ENCODE data around the gene ARSG. TPM values are rescaled to one million over a fixed set of nuclear protein-coding genes. Genes with fewer than 3 reads are reported as not detected.
A peak's percentile ranks its signal among the peaks of the same experiment; 100 is the strongest.
"Not testable (repeated sequence)": the region's sequence is repeated elsewhere in the genome, so short reads cannot be mapped to it uniquely, and the experiment has no call there.

The ARSG gene
- polyA plus RNA-seq, 4 donors, result 0.81 to 1.6 (median 1.3) TPM; not detected in 1

DNA sequence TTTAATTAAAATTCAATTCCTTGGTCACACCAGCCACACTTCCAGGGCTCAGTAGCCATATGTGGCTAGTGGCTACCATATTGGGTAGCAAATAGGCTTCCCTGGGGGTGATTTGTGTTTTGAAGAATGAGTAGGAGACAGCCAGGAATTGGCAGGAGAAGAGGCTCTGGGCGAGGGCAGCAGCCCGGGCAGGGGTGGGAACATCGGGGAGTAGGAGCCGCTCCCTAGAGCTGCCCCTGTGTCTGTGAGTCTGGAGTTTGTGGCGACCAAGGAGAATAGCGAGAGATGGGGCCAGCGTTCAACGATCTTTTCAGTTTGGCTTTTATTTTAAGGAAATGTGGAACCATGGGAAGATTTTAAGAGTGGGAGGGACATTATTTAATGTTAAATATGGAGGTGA, 84.3 kb downstream of the ARSG start:
- Histone ChIP-seq H3K27ac (ENCODE audit: low read depth in 1 of 3, low read length in 2 of 3) (no peak overlapping the region), H3K9me3 (ENCODE audit: control insufficient read depth in 2 of 2, insufficient read depth in 1 of 2, low read depth in 1 of 2, low read length in 1 of 2) (no peaks in the 10 kb centered on the region), H3K4me1 (ENCODE audit: control insufficient read depth in 3 of 3, insufficient read depth in 2 of 3, low read depth in 1 of 3, low read length in 2 of 3) (peaks cover 0 to 4% (median 0%) of the 10 kb centered on the region in 3 donors), H3K27me3 (ENCODE audit: control insufficient read depth in 3 of 3, insufficient read depth in 3 of 3, low read length in 3 of 3) (no peaks in the 10 kb centered on the region), H3K36me3 (ENCODE audit: control insufficient read depth in 3 of 3, insufficient read depth in 2 of 3, low read depth in 1 of 3, low read length in 3 of 3) (no peaks in the 10 kb centered on the region), H3K4me3 (ENCODE audit: low read depth in 1 of 3, low read length in 3 of 3) (no peak overlapping the region)
- 91 to 98% (median 94%) methylated on average over 8 of the region's 8 CpGs for WGBS, 3 donors
- DNase-seq, result no peak
- FAIRE-seq, result no peak

- not testable (repeated sequence) for H3K4me1 ChIP-seq (ENCODE audit: control insufficient read depth in 3 of 3, insufficient read depth in 2 of 3, low read depth in 1 of 3, low read length in 2 of 3); DNase-seq; H3K27me3 ChIP-seq (ENCODE audit: control insufficient read depth in 3 of 3, insufficient read depth in 3 of 3, low read length in 3 of 3); H3K36me3 ChIP-seq (ENCODE audit: control insufficient read depth in 3 of 3, insufficient read depth in 2 of 3, low read depth in 1 of 3, low read length in 3 of 3); H3K4me3 ChIP-seq (ENCODE audit: low read depth in 1 of 3, low read length in 3 of 3); H3K9me3 ChIP-seq (ENCODE audit: control insufficient read depth in 2 of 2, insufficient read depth in 1 of 2, low read depth in 1 of 2, low read length in 1 of 2); FAIRE-seq; H3K27ac ChIP-seq (ENCODE audit: low read depth in 1 of 3, low read length in 2 of 3)
- 72 to 100% (median 95%) methylated on average over 2 of the region's 2 CpGs for WGBS, 3 donors
Measured at GRCh38 chr17:68376178-68376577, 84.9 kb downstream of the ARSG start.

DNA sequence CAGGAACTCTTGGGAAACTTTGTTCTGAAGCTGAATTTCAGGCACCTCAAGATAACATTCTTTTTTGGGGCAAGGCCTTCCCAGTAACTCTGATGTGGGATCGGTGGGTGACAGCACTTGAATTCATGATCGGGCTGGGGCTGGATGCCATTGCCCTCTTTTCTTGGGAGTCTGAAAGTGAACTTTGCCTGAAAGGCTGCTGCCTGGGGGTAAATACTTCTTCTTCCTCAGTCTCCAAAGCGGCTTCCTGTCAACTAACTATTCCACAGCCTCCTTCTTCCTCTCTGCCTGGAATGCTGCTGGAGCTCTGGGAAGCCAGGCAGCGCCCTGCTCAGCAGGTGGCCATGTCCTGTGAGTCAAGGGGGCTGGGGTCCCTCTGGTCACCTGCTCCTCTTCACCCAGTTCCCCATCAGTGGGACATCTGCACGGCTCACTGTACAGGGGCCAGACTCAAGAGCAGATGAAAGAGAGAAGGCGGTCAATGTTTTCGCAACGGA, 86.5 kb downstream of the ARSG start:
- FAIRE-seq (no peak), DNase-seq (no peak)
- H3K4me1 ChIP-seq (ENCODE audit: control insufficient read depth in 3 of 3, insufficient read depth in 2 of 3, low read depth in 1 of 3, low read length in 2 of 3), result peaks cover 0 to 6% (median 0%) of the 10 kb centered on the region in 3 donors
- H3K4me3 ChIP-seq (ENCODE audit: low read depth in 1 of 3, low read length in 3 of 3), result no peak overlapping the region
- peak overlapping the region in 1 of 3 donors; percentile 89 for H3K27ac ChIP-seq (ENCODE audit: low read depth in 1 of 3, low read length in 2 of 3)
- no peaks in the 10 kb centered on the region for H3K9me3 ChIP-seq (ENCODE audit: control insufficient read depth in 2 of 2, insufficient read depth in 1 of 2, low read depth in 1 of 2, low read length in 1 of 2)
- no peaks in the 10 kb centered on the region for H3K27me3 ChIP-seq (ENCODE audit: control insufficient read depth in 3 of 3, insufficient read depth in 3 of 3, low read length in 3 of 3)
- no peaks in the 10 kb centered on the region for H3K36me3 ChIP-seq (ENCODE audit: control insufficient read depth in 3 of 3, insufficient read depth in 2 of 3, low read depth in 1 of 3, low read length in 3 of 3)
- WGBS, 3 donors, result 68 to 80% (median 73%) methylated on average over 8 of the region's 8 CpGs

DNA sequence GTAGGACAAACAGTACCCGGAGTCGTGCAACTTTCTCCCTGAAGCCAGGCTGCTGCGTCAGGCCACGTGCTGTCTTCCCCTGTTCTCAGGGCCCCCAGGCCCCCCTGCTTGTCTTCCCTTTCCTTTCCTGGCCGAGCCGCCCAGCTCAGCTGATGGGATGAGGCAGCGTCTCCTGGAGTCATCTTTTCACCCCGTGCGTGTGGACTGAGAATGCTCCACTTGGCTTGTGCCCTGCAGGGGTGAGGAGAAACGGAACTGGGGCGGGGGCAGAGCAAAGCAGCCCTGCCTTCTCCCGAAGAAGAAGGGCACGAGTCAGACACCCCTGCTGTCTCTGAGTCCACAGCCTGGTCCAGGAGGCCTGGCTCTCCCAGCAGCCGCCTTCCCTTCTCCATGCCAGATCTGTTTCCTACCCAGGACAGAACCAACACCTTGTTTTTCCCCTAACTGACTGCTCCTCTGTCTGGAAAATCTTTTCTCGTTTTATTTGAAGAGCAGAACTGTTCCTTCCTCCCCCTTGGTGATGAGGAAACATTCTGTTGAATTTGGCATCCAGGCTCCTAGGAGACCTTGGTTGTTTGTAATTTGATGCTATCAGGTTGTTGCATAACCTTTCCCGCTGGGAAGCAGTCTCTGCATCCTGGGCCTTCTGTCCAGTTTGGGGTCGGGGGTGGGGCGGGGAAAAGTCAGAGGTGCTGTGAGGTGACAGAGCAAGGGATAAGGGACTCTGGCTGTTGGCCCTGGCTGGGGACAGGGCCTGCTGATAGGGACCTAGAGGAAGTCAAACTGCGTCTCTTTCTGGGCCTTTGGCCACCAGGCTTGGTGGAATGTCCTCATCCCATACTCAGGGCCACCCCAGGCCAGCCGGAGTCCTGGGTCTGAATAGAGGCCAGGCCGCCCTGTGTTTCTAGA, 87.2 kb downstream of the ARSG start:
- Histone ChIP-seq H3K9me3 (ENCODE audit: control insufficient read depth in 2 of 2, insufficient read depth in 1 of 2, low read depth in 1 of 2, low read length in 1 of 2) (no peaks in the 10 kb centered on the region), H3K27ac (ENCODE audit: low read depth in 1 of 3, low read length in 2 of 3) (peak overlapping the region in 2 of 3 donors; percentile 21 to 89), H3K4me3 (ENCODE audit: low read depth in 1 of 3, low read length in 3 of 3) (no peak overlapping the region), H3K36me3 (ENCODE audit: control insufficient read depth in 3 of 3, insufficient read depth in 2 of 3, low read depth in 1 of 3, low read length in 3 of 3) (no peaks in the 10 kb centered on the region), H3K4me1 (ENCODE audit: control insufficient read depth in 3 of 3, insufficient read depth in 2 of 3, low read depth in 1 of 3, low read length in 2 of 3) (peaks cover 0 to 10% (median 0%) of the 10 kb centered on the region in 3 donors), H3K27me3 (ENCODE audit: control insufficient read depth in 3 of 3, insufficient read depth in 3 of 3, low read length in 3 of 3) (no peaks in the 10 kb centered on the region)
- FAIRE-seq (no peak), DNase-seq (peak; percentile 11 to 12)
- 49 to 67% (median 61%) methylated on average over 21 of the region's 21 CpGs for WGBS, 3 donors

- WGBS, 3 donors, result 85 to 95% (median 89%) methylated on average over 3 of the region's 3 CpGs
Measured at GRCh38 chr17:68379177-68379510, 87.8 kb downstream of the ARSG start.

DNA sequence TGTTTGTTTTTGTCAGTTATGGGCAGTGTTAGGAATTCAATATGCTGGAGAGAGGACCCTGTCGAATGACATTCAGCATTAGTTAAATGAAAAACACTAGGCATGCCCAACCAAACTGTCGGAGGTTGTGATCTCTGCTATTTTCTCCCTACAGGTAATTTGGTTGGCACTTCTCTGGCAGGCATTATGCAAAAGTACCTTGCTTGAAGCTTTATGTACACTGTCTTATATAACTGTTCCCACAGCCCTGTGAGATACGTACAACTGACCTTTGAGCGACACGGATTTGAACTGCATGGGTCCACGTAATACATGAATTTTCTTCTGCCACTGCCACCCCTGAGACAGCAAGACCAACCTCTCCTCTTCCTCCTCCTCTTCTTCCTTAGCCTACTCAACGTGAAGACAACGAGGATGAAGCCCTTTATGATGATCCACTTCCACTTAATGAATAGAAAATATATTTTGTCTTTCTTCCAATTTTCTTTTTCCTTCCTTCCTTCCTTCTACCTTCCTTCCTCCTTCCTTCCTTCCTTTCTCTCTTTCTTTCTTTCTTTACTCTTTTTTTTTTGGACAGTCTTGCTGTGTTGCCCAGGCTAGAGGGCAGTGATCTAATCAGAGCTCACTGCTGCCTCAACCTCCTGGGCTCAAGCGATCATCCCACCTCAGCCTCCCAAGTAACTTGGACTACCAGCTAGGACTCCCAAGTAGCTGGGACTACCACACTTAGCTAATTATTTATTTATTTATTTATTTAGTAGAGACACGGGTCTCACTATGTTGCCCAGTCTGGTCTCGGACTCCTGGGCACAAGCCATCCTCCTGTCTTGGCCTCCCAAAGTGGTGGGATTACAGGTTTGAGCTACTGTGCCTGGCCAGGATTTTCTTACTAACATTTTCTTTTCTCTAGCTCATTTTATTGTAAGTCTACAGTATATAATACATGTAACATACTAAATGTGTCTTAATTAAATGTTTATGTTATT, 88.7 kb downstream of the ARSG start:
- H3K27ac ChIP-seq (ENCODE audit: low read depth in 1 of 3, low read length in 2 of 3), result peak overlapping the region in 1 of 3 donors; percentile 90
- H3K9me3 ChIP-seq (ENCODE audit: control insufficient read depth in 2 of 2, insufficient read depth in 1 of 2, low read depth in 1 of 2, low read length in 1 of 2), result no peaks in the 10 kb centered on the region
- FAIRE-seq (no peak), DNase-seq (no peak)
- H3K27me3 ChIP-seq (ENCODE audit: control insufficient read depth in 3 of 3, insufficient read depth in 3 of 3, low read length in 3 of 3), result no peaks in the 10 kb centered on the region
- no peaks in the 10 kb centered on the region for H3K36me3 ChIP-seq (ENCODE audit: control insufficient read depth in 3 of 3, insufficient read depth in 2 of 3, low read depth in 1 of 3, low read length in 3 of 3)
- H3K4me1 ChIP-seq (ENCODE audit: control insufficient read depth in 3 of 3, insufficient read depth in 2 of 3, low read depth in 1 of 3, low read length in 2 of 3), result peaks cover 0 to 13% (median 0%) of the 10 kb centered on the region in 3 donors
- WGBS, 3 donors, result 78 to 86% (median 80%) methylated on average over 11 of the region's 11 CpGs
- H3K4me3 ChIP-seq (ENCODE audit: low read depth in 1 of 3, low read length in 3 of 3), result no peak overlapping the region

More at GRCh38 chr17:68379177-68379510, 87.8 kb downstream of the ARSG start:
- FAIRE-seq (no peak), DNase-seq (no peak)
- peaks cover 0 to 13% (median 0%) of the 10 kb centered on the region in 3 donors for H3K4me1 ChIP-seq (ENCODE audit: control insufficient read depth in 3 of 3, insufficient read depth in 2 of 3, low read depth in 1 of 3, low read length in 2 of 3)
- no peaks in the 10 kb centered on the region for H3K9me3 ChIP-seq (ENCODE audit: control insufficient read depth in 2 of 2, insufficient read depth in 1 of 2, low read depth in 1 of 2, low read length in 1 of 2)
- H3K27me3 ChIP-seq (ENCODE audit: control insufficient read depth in 3 of 3, insufficient read depth in 3 of 3, low read length in 3 of 3), result no peaks in the 10 kb centered on the region
- H3K36me3 ChIP-seq (ENCODE audit: control insufficient read depth in 3 of 3, insufficient read depth in 2 of 3, low read depth in 1 of 3, low read length in 3 of 3), result no peaks in the 10 kb centered on the region
- H3K4me3 ChIP-seq (ENCODE audit: low read depth in 1 of 3, low read length in 3 of 3), result no peak overlapping the region
- peak overlapping the region in 2 of 3 donors; percentile 14 to 89 for H3K27ac ChIP-seq (ENCODE audit: low read depth in 1 of 3, low read length in 2 of 3)

GRCh38 chr17:68381076-68381900, 90.0 kb downstream of the ARSG start:
- Histone ChIP-seq H3K9me3 (ENCODE audit: control insufficient read depth in 2 of 2, insufficient read depth in 1 of 2, low read depth in 1 of 2, low read length in 1 of 2) (no peaks in the 10 kb centered on the region), H3K4me1 (ENCODE audit: control insufficient read depth in 3 of 3, insufficient read depth in 2 of 3, low read depth in 1 of 3, low read length in 2 of 3) (peaks cover 0 to 13% (median 0%) of the 10 kb centered on the region in 3 donors), H3K27ac (ENCODE audit: low read depth in 1 of 3, low read length in 2 of 3) (peak overlapping the region in 1 of 3 donors; percentile 90), H3K27me3 (ENCODE audit: control insufficient read depth in 3 of 3, insufficient read depth in 3 of 3, low read length in 3 of 3) (no peaks in the 10 kb centered on the region), H3K4me3 (ENCODE audit: low read depth in 1 of 3, low read length in 3 of 3) (no peak overlapping the region), H3K36me3 (ENCODE audit: control insufficient read depth in 3 of 3, insufficient read depth in 2 of 3, low read depth in 1 of 3, low read length in 3 of 3) (no peaks in the 10 kb centered on the region)
- DNase-seq (no peak), FAIRE-seq (no peak)
- 62 to 74% (median 72%) methylated on average over 15 of the region's 15 CpGs for WGBS, 3 donors

Measured in small intestine (tissue), 7 donors.